Fibroblast of the aortic adventitia (primary cell): ENCODE results near the gene PLEKHA7. TPM values are rescaled to one million over a fixed set of nuclear protein-coding genes. Genes with fewer than 3 reads are reported as not detected.

Source experiments
- DNase-seq: peaks from one replicate; pipeline ENCODE4 v3.0.0-alpha.2; 2010; ENCODE audit warnings: low read depth
- H3K4me3 ChIP-seq: 2 replicates; pipeline ENCODE4 v1.5.1; 2011; ENCODE audit warnings: low read depth, mild to moderate bottlenecking, control low read depth, low read length, moderate library complexity
- total RNA-seq: library from RNA; depleted of rRNA; stranded (reverse); fragments of >200 nt; gene quantifications from 2 replicates; pipeline ENCODE4 v1.2.3, GENCODE V29; 2012; ENCODE audit warnings: low replicate concordance
- TF ChIP-seq, protein P1 (sequence below): IDR thresholded peaks from 2 replicates; pipeline ENCODE4 v1.5.1; 2011; ENCODE audit warnings: mild to moderate bottlenecking, low read length, control low read depth, inconsistent platforms; ENCODE audit not compliant: insufficient read depth

PLEKHA7 gene
- total RNA-seq, 1 donor, result 0.09 TPM

DNA sequence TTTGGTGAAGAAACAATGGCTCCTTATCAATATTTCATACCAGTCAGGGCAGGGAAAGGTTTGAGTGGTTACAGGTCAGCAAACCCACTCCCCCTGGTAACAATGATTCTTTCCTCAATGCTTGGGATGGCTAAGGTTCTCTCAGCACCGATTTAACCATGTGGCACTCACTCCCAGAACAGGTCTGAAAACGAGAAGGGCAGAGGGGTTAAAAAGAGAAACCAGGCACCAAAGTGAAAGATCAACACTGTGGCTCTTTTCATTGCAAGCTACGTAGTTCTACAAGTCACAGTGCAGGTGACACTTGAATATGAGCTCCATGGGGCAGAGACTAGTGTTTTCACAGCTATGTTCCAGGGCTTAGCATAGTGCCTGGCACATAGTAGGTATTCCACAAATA lies 132.4 kb downstream of the PLEKHA7 start:
- DNase-seq, result no peak
- TF ChIP-seq, protein P1, sequence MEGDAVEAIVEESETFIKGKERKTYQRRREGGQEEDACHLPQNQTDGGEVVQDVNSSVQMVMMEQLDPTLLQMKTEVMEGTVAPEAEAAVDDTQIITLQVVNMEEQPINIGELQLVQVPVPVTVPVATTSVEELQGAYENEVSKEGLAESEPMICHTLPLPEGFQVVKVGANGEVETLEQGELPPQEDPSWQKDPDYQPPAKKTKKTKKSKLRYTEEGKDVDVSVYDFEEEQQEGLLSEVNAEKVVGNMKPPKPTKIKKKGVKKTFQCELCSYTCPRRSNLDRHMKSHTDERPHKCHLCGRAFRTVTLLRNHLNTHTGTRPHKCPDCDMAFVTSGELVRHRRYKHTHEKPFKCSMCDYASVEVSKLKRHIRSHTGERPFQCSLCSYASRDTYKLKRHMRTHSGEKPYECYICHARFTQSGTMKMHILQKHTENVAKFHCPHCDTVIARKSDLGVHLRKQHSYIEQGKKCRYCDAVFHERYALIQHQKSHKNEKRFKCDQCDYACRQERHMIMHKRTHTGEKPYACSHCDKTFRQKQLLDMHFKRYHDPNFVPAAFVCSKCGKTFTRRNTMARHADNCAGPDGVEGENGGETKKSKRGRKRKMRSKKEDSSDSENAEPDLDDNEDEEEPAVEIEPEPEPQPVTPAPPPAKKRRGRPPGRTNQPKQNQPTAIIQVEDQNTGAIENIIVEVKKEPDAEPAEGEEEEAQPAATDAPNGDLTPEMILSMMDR, result no peak

DNA sequence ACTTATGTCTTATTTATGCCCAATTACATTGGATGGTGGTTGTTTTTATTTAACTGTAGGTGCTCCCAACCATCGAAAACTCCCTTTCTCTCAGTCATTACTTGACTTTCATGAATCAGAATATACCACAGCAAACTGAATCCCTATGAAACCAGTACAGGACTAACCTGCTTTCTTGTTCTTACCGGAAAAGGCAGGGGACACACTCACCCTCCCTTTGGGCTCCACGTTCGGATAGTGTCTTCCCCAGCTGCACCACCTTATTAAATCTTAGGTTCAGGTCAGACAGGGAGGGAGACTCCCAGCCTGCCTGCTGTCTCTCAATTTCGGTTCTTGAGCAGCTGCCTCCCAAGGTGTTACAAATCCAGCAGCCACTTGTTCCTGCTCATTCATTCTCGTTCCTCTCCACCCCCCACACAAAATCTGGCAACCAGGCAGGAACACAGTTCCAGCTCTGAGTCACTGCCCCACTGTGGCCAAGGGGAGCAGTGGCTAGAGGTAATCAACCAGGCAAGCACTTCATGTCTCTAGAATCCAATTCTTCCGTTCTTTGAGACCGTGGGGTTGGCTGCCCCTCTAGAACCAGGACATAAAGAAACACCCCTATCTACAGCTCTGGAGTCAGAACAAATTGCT lies 133.0 kb downstream of the PLEKHA7 start:
- no peak overlapping the region for H3K4me3 ChIP-seq
- TF ChIP-seq, protein P1, result peak; percentile 39
- DNase-seq, result peak; percentile 48

More for the DNA sequence above, 132.4 kb downstream of the PLEKHA7 start:
- no peak overlapping the region for H3K4me3 ChIP-seq

DNA sequence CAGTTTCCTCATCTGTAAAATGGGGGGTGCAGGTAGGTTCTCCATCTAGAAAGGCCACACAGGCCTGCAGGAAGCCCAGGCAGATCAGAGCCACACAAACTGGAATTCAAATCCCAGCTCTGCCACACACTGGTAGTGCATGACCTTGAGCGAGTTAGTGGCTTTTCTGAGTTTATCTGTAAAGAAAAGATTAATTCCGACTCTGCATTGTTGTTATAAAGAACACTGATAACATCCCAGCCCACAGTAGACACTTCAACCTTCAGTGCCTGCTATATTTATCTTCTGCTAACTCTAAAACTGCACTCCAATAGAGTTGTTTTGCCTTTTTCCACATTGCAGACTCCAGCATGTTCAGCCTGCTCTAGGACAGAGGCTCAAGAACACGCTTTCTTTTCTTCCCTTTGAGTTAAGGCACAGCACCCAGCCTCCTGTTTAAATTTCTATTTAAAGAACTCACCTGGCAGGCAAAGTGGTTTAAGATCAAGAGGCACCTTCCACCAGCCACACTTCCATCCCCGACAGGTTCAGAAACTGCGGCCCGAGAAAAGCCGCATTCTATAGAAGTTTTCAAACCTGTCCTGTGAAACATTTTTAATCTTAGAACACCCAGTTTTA lies 133.9 kb downstream of the PLEKHA7 start:
- DNase-seq, result no peak
- no peak overlapping the region for H3K4me3 ChIP-seq
- TF ChIP-seq, protein P1, result no peak

DNA sequence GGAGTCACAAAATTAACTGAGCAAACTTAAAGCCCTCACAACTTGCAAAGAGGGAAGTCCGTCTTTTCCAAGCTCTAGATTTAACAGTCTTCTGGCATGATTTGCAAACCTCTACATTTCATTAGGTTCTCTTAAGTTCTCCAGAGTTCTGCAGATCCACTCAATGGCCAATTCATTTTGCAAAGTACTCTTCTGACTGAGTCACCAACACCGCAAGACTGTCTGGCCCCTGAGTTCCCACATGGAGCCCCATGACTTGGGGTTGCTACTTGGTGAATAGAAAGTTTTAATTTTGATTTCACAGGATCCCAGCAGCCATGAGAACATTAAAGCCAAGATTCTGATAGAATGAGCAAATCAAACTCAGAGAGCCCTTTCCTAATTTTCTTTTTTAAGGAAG lies 134.5 kb downstream of the PLEKHA7 start:
- H3K4me3 ChIP-seq, result no peak overlapping the region
- TF ChIP-seq, protein P1, result no peak
- no peak for DNase-seq

DNA sequence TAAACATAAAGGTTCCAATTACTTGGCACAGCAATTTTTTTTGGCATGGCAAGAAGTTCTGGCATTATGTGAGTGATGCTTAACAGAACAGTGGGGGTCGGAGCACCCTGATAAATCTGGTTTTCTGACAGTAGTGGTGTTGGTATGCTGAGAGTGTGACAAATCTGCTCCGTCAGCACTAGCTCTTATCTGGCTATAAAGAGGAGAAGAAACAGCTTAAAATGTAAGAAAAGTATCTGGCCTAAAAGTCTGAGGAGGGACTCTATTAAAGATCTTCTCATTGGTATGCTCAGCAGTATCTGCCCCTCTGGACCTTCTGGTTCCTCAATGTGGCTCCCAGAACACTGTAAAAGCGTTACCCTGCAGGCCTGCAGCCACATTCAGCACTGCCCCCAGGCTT lies 137.4 kb downstream of the PLEKHA7 start:
- DNase-seq, result no peak
- TF ChIP-seq, protein P1, result no peak
- H3K4me3 ChIP-seq, result no peak overlapping the region

DNA sequence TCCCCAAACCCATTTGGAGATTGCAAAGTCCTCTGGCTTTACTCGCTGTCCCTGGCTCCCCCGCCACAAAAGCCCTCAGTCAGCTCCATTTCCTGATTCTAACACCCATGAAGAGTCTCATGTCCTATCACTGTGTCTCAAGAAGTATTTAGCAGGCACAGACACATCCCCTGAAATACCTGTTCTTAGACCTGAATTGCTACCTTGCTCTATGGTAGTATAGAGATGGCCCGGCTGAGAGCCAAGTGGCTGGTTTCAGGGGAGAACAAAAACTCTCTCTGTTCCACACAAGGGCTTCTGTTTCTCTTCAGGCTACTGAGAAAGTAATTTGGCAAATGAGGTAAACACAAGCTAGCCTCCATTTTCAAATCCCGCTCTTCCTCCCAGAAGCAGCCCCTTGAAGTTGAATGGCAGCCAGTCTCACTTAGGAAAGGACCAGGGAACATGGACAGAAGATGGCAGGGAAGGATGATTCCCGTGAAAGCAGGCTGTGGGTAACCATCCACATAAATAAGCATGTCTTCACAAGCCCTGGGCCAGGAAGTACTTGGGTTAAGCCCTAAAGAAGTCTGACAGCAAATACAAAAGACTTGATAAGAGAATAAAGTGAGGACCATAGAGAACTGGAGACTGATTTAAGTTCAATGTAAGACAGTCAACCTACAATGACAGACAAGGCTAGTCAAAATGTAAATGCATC lies 138.0 kb downstream of the PLEKHA7 start:
- DNase-seq, result no peak
- TF ChIP-seq, protein P1, result no peak

More for the DNA sequence above, 138.0 kb downstream of the PLEKHA7 start:
- H3K4me3 ChIP-seq, result no peak overlapping the region
